Neural progenitor cell (in vitro differentiated cells): Measurements from ENCODE around the gene SEMA4D.

Source experiments
- CTCF ChIP-seq: fragments of 200-600 bp; sonication (generic); IDR thresholded peaks from 2 replicates; pipeline ENCODE4 v1.5.1; 2017; ENCODE audit warnings: antibody characterized with exemption, mild to moderate bottlenecking
- EZH2 ChIP-seq: fragments of 200-600 bp; sonication (generic); IDR thresholded peaks from 2 replicates; pipeline ENCODE4 v1.6.1; 2017; ENCODE audit warnings: antibody characterized with exemption, mild to moderate bottlenecking, moderate library complexity

DNA sequence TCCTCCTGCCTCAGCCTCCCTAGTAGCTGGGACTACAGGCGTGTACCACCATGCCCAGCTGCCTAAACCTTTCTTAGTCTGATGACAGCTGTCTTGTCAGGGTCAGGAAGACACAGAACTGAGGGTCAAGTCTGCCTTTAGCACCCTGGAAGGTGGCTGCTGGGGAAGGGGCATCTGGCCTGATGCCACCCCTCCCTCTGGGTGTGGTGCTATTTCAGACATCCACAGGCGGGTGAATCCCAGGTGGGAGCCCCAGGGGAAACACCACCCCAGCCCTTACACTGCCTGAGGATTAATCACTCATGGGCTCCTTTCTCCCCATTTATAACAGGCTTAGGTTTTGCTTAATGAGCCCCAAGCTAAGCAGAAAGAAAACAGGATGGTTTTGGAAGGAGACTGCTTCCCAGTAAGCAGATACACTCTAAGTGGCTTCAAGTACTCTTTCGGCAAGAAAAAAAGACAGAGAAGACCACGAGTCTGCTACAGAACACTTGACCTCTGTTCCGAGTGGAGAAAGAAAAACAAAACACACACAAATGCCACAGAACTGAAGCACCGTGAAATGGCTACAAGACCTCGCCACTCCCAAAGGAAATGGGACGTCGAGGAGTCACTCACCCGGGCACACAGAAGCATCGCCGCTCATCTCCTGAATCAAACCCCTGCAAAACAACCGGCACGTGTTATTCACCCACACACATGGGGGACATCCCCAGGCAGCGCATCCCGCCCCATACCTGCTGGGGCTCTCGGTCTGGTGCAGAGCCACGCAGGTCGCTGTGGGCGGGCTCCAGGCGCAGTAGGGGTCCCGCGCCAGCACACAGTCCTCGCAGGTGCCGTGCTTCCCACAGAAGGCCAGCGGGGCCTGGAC lies 117.2 kb downstream of the SEMA4D start:
- no peak for TF ChIP-seq CTCF
- TF ChIP-seq EZH2, result no peak
